ENCODE results near the gene PHLDA3. TPM values are rescaled to one million over a fixed set of nuclear protein-coding genes. Genes with fewer than 3 reads are reported as not detected.

PHLDA3 gene
- total and polyA plus RNA-seq, 2 of the 13 experiments (the other 11 are each of a cell fraction or from before 2014, with no cell fraction given), result 16.7 to 33.6 TPM

DNA sequence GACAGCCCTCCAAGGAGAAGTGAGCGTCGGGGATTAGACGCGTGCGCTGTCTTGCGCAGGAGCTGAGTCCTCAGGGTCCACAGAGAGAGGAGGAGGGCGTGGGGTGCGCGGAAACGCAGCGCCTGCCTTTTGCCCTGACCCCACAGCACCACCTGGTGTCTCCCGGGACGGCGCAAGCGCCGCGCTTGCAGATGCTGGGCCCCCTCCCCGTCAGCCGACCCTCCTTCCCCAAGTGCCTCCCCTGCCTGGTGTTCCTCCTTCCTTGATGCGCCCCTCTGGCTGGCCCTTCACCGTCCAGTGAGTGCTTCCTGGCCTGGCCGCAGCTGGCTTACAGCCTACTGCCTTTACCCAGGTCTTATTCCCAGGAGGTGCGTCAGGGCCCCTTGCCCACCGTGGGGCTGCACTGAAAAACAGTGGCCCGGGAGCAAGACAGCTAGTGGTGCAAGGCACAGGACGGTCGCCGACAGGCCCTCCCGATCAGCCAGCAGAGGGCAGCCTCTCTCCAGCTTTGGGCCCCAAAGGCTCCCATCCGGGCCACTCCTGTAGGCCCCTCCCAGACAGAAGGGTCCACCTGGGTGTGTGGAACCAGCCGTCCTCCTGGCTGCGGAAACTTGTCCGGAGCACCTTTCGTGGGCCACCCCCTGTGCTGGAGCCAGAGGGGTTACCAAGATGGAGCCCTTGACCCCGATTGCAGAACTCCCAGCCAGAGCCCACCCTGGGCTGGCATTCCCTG is 12.9 kb upstream of the PHLDA3 start (continued):
- TF ChIP-seq, protein P1, sequence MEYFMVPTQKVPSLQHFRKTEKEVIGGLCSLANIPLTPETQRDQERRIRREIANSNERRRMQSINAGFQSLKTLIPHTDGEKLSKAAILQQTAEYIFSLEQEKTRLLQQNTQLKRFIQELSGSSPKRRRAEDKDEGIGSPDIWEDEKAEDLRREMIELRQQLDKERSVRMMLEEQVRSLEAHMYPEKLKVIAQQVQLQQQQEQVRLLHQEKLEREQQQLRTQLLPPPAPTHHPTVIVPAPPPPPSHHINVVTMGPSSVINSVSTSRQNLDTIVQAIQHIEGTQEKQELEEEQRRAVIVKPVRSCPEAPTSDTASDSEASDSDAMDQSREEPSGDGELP (IDR thresholded peaks at IDR 0.05; ENCODE audit: borderline replicate concordance, low read depth), result peak; percentile 20; the same call in 1 of the 2 replicates
- TF ChIP-seq CENPX (CRISPR knock-in tag; IDR thresholded peaks at IDR 0.05) (no peak), SP140L (CRISPR knock-in tag; IDR thresholded peaks at IDR 0.05; ENCODE audit: borderline replicate concordance) (no peak), HNRNPLL (IDR thresholded peaks at IDR 0.05; ENCODE audit: low read depth, low read length, poor library complexity, severe bottlenecking) (peak; percentile 45), JUN (CRISPR knock-in tag; IDR thresholded peaks at IDR 0.05) (no peak), MLLT10 (CRISPR knock-in tag; IDR thresholded peaks at IDR 0.05) (no peak), MIER2 (CRISPR knock-in tag; IDR thresholded peaks at IDR 0.05) (no peak), KLF11 (CRISPR knock-in tag; IDR thresholded peaks at IDR 0.05) (no peak), ZNF430 (CRISPR knock-in tag; IDR thresholded peaks at IDR 0.05) (no peak), ZFP1 (CRISPR knock-in tag; IDR thresholded peaks at IDR 0.05) (no peak), POLR2AphosphoS2 (IDR thresholded peaks at IDR 0.05; ENCODE audit: low read depth, low read length) (no peak), ZNF747 (CRISPR knock-in tag; IDR thresholded peaks at IDR 0.05; ENCODE audit: borderline replicate concordance) (0 out of 2 replicates have a peak, but pooled peaks have one; percentile 45), AGO2 (optimal IDR thresholded peaks at IDR 0.05; ENCODE audit: low read depth, low read length) (peak; percentile 14)
- TF ChIP-seq, protein P2, sequence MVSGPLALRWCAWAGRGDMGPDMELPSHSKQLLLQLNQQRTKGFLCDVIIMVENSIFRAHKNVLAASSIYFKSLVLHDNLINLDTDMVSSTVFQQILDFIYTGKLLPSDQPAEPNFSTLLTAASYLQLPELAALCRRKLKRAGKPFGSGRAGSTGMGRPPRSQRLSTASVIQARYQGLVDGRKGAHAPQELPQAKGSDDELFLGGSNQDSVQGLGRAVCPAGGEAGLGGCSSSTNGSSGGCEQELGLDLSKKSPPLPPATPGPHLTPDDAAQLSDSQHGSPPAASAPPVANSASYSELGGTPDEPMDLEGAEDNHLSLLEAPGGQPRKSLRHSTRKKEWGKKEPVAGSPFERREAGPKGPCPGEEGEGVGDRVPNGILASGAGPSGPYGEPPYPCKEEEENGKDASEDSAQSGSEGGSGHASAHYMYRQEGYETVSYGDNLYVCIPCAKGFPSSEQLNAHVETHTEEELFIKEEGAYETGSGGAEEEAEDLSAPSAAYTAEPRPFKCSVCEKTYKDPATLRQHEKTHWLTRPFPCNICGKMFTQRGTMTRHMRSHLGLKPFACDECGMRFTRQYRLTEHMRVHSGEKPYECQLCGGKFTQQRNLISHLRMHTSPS (CRISPR knock-in tag; IDR thresholded peaks at IDR 0.05; ENCODE audit: low read depth), result no peak
- TF ChIP-seq, protein P3, sequence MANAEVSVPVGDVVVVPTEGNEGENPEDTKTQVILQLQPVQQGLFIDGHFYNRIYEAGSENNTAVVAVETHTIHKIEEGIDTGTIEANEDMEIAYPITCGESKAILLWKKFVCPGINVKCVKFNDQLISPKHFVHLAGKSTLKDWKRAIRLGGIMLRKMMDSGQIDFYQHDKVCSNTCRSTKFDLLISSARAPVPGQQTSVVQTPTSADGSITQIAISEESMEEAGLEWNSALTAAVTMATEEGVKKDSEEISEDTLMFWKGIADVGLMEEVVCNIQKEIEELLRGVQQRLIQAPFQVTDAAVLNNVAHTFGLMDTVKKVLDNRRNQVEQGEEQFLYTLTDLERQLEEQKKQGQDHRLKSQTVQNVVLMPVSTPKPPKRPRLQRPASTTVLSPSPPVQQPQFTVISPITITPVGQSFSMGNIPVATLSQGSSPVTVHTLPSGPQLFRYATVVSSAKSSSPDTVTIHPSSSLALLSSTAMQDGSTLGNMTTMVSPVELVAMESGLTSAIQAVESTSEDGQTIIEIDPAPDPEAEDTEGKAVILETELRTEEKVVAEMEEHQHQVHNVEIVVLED (CRISPR knock-in tag; IDR thresholded peaks at IDR 0.05; ENCODE audit: borderline replicate concordance), result no peak
- TF ChIP-seq, protein P4, sequence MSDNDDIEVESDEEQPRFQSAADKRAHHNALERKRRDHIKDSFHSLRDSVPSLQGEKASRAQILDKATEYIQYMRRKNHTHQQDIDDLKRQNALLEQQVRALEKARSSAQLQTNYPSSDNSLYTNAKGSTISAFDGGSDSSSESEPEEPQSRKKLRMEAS (IDR thresholded peaks at IDR 0.05), result no peak; the same call in 1 of the 2 replicates
- TF ChIP-seq, protein P5, sequence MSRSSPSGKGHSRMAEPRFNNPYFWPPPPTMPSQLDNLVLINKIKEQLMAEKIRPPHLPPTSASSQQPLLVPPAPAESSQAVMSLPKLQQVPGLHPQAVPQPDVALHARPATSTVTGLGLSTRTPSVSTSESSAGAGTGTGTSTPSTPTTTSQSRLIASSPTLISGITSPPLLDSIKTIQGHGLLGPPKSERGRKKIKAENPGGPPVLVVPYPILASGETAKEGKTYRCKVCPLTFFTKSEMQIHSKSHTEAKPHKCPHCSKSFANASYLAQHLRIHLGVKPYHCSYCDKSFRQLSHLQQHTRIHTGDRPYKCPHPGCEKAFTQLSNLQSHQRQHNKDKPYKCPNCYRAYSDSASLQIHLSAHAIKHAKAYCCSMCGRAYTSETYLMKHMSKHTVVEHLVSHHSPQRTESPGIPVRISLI (CRISPR knock-in tag; IDR thresholded peaks at IDR 0.05; ENCODE audit: borderline replicate concordance), result no peak
- TF ChIP-seq, protein P6, sequence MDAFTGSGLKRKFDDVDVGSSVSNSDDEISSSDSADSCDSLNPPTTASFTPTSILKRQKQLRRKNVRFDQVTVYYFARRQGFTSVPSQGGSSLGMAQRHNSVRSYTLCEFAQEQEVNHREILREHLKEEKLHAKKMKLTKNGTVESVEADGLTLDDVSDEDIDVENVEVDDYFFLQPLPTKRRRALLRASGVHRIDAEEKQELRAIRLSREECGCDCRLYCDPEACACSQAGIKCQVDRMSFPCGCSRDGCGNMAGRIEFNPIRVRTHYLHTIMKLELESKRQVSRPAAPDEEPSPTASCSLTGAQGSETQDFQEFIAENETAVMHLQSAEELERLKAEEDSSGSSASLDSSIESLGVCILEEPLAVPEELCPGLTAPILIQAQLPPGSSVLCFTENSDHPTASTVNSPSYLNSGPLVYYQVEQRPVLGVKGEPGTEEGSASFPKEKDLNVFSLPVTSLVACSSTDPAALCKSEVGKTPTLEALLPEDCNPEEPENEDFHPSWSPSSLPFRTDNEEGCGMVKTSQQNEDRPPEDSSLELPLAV (CRISPR knock-in tag; conservative IDR thresholded peaks at IDR 0.05; ENCODE audit: low read depth), result no peak
- TF ChIP-seq, protein P7, sequence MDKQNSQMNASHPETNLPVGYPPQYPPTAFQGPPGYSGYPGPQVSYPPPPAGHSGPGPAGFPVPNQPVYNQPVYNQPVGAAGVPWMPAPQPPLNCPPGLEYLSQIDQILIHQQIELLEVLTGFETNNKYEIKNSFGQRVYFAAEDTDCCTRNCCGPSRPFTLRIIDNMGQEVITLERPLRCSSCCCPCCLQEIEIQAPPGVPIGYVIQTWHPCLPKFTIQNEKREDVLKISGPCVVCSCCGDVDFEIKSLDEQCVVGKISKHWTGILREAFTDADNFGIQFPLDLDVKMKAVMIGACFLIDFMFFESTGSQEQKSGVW (CRISPR knock-in tag; IDR thresholded peaks at IDR 0.05; ENCODE audit: borderline replicate concordance), result no peak
